MM.1S (cell line): Measurements from ENCODE around the gene ZNF367.

ENCODE experiments used
- EZH2 ChIP-seq: fragments of 300-600 bp; sonication (generic); optimal IDR thresholded peaks from 2 replicates; pipeline ENCODE3; 2017; ENCODE audit warnings: low read depth, mild to moderate bottlenecking, antibody characterized with exemption, low read length, mixed read lengths
- EZH2phosphoT487 ChIP-seq: fragments of 300-600 bp; sonication (generic); IDR thresholded peaks from 2 replicates; pipeline ENCODE4 v1.6.1; 2018; ENCODE audit warnings: antibody characterized with exemption, low read length
- TF ChIP-seq, protein P1 (sequence below): fragments of 300-600 bp; sonication (generic); IDR thresholded peaks from 2 replicates; pipeline ENCODE4 v1.5.1; 2016; ENCODE audit warnings: antibody characterized with exemption, low read length, mixed read lengths

DNA sequence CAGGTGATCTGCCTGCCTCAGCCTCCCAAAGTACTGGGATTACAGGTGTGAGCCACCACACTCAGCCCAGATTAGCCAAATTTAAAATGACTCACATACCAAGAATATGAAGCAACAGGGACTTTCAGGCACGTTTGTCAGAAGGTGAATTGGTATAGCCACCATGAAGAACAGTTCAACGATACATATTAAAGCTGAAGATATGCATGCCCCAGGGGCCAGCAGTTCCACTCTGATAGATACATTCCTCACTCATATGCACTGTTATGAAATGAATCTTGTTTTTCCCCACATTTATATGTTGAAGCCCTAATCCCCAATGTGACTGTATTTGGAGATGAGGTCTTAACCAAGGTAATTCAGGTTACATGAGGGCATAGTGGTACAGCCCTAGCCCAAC is 57.2 kb downstream of the ZNF367 start:
- TF ChIP-seq, protein P1, sequence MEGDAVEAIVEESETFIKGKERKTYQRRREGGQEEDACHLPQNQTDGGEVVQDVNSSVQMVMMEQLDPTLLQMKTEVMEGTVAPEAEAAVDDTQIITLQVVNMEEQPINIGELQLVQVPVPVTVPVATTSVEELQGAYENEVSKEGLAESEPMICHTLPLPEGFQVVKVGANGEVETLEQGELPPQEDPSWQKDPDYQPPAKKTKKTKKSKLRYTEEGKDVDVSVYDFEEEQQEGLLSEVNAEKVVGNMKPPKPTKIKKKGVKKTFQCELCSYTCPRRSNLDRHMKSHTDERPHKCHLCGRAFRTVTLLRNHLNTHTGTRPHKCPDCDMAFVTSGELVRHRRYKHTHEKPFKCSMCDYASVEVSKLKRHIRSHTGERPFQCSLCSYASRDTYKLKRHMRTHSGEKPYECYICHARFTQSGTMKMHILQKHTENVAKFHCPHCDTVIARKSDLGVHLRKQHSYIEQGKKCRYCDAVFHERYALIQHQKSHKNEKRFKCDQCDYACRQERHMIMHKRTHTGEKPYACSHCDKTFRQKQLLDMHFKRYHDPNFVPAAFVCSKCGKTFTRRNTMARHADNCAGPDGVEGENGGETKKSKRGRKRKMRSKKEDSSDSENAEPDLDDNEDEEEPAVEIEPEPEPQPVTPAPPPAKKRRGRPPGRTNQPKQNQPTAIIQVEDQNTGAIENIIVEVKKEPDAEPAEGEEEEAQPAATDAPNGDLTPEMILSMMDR, result no peak
- TF ChIP-seq EZH2phosphoT487 (no peak), EZH2 (no peak)
